GM21526 (cell line): ENCODE measurements around the gene TIMM10.

Experiments used
- ATAC-seq: cut with Tn5 transposase; IDR thresholded peaks from one replicate; pipeline ENCODE4 v1.9.1; 2021; ENCODE audit warnings: moderate library complexity; ENCODE audit not compliant: unreplicated experiment, low FRiP score

The TIMM10 gene

DNA sequence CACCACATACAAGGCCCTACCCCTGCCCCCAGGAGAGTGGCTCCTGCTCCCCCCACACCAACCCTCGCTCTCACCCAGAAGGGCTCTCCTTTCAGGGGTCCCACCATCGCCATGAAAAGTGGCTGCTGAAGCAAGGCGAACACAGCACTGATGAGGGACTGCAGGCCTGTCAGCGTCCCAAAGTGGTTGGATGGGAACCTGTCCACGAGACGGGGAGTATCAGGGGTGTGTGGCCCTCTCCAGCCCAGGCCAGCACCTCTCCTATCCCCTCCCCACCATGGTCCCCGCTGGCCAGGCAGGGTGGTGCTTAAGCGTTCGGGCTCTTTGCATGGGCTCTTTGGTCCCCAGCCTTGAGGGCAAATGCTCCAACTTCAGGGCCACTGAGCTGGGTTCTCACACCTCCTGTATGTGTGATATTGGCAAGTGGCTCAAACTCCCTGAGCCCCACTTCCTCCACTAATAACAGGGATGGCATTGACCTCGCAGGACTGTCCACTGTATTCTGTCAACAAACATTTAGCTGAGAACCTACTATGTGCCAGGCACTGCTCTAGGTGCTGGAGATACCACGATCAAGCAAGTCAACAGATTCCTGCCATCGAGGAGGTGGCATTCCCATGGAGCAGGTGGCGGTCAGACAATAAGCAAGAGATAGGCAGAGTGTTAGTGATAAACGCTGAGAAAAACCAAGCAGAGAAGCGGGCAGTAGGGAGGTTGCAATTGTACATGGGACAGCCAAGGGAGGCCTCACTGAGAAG is 43.4 kb downstream of the TIMM10 start:
- no peak for ATAC-seq

DNA sequence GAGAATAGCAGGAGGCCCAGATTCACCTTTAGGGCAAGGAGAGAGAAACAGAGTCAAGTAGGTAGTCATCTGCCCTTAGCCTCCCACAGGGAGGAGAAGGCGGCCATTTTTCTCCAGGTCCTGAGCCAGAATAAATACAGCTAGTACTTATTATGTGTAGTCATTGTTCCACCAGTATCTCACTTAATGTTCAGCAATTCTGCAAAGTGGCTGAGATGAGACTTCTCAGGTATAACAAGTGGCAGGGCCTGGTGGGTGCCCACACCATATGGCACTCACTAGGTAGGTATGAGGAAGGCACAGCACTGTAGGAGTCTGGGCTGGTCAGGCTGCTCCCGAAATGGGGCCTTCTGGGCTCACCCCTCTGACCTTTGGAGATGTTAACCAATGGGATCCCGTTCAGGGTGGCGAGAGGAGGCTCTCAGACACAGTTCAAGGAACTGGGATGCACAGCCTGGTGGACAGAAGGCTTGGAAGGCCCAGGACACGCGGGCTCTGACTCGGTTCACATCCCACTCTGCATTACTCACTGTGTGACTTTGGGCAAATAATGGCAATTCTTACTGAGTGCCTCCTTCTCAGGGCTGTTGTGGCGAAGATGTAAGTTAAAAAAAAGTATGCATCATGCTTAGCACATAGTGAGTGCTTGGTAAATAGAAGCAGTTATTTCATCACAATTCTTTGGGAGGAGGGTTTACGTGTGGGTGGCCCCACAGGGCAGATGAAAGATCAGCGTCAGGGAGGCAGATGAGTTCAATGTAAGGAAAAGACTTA is 45.1 kb downstream of the TIMM10 start:
- ATAC-seq, result no peak

DNA sequence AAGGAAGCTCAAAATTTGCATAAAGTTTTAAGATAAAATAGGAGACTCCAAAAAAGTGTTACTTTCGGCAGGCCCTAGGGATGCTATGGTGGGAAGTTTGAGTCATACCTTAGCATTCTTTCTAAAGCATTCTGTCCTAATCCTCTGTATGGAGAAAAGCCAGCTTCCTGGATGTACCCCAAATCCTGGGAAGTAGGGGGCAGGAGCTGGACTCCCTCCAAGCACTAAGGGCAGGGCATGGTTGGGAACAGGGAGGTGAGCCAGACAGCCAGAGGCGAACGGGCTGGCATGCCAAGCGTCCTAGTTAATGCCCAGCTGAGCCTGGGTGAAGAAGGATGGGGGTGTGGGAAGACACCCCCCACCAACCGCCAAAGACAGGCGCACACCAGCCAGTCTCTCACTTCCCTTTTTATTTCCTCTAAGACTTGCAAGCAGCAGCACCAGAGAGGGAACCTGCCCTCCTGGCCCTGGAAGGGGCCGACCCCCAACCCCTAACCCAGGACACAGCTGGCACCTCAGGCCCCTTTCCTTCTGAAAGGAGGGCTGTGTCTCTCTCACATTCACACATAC is 46.3 kb downstream of the TIMM10 start:
- peak; percentile 58 for ATAC-seq

DNA sequence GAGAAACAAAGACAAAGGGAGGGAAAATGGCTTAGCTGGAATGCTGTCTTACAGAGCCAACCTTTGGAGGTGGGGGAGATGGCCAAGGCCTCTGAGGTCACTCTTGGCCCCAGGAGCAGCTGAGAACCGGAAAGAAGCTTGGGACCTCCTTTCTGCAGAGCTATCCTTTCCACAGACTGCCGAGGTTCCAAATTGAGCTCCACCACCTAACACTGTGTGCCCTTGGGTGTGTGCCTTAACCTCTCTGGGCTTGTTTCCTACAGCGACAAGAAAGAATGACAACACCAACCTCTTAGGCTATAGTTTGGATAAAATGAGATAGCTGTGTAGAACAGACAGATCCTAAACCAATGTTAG is 47.0 kb downstream of the TIMM10 start:
- no peak for ATAC-seq

DNA sequence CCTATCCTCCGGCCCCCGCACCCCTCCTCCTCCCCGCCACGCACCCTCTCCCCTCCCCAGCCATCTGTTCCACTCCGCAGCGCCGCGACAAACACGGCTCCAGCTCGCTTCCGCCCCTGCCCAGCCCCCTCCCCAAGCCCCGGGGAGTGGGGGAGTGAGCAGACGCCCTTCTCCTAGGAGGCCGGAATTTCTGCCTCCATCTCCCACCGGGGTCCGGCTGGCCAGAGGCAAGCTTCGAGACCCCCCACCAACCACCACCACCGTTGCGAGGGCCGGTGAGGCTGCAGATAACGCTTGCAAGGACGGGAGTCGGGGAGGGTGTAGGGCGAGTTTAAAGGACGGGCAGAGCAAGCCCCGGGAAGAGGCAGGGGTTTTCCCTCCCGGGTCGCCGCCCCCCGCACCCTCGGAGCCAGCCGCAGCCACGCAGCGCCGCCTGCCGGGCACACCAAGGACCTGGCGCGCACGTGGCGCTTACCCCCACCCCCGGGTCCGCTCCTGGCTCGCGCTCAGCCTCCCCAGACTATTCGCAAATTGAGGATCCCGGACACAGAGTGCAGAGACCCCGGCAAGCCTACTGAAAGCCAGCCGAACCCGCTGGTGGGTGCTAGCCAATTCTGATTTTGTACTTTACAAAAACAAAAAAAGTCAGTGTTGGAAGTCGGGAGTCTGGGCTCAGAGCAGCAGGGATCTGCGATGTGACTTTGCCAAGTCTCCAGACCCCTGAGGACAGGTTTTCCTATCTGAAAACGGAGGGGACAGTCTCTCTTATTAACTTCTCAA is 47.6 kb downstream of the TIMM10 start:
- no peak for ATAC-seq

DNA sequence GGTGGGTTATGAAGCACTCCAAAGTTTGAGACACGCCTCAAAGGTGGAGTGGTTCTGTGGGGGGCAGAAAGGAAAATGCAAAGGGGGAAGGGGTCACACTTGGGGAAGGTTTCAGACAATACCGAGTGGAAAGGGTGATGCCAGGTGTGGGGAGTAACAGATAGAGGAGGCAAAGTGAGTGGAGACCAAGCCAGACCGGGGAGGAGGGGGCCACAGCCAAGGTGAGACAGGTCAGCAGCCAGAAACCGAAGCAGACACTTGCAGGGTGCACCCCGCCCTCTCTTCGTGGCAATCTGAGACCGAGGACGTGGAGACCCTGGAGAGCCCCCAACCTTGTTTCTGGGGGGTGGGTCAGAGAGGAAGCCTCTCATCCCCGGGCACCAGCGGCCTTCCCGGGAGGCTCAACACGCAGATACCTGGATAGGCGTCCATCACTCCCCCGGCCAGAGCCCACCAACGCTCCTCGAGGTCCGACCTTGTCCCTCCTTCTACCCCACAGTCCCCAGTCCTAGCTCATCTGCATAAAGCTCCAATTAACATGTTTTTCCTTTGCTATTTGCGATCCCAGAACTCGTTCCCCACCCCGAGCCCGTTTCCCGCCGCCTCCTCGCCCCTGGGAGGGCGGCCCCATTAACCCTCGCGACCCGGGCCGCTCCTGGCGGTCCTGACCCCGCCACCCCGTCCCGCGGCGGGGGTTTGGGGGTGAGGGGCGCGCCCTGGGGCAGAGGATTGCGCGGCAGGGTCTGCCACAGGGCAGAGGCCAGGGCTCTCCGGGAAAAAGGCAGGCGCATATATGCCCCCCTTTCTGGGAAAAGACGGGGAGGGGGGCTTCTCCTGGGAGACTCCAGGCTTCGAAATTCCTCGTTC is 48.4 kb downstream of the TIMM10 start:
- no peak for ATAC-seq

DNA sequence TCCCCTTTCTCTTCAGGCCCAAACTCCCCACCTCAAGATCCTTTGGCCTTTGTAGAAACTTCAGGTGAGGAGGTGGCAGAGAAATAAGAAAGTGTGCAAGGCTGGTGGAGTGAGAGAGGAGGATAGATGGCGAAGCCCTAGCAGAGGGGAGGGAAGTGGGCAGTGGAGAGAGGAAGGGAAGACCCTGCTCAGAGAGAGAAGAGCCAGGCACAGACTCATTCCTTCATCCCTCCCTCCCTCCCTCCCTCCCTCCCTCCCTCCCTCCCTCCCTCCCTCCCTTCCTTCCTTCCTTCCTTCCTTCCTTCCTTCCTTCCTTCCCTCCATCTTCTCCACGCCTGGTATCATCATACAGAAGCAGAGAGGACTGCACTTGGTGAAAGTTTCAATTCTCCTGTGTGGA is 49.2 kb downstream of the TIMM10 start:
- no peak for ATAC-seq

DNA sequence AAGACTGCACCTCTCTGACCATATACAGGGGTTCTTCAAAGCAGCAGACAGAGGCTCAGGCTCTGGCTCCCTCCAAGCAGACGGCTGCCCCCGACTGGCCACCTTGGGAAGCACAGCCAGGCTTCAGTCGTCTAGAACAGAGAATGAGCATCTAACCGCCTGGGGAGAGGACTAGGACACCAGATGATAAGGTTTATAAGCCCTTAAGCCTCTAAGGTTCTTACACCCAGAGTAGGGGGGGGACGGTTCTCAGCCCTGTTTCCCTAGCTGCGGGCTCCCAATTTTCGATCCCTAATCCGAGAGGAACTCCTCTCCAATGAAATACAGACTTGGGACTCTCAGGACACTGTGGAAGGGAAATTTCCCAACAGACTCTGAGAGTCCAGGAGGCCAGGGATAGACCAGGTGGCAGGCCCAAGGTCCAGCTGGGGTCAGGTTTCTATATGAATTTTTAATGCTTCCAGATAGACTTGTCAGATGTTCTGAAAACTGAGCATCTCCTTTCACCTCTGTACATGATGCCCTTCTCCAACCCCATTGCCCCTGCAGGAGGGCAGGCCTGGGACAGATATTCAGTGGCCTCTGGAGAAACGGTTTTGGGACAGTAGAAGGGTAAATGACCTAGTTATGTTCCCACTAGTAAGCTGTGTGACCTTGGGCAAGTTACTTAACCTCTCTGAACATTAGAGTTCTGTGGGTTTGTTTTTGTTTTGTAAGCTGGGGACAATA is 50.0 kb downstream of the TIMM10 start:
- ATAC-seq, result peak; percentile 36

DNA sequence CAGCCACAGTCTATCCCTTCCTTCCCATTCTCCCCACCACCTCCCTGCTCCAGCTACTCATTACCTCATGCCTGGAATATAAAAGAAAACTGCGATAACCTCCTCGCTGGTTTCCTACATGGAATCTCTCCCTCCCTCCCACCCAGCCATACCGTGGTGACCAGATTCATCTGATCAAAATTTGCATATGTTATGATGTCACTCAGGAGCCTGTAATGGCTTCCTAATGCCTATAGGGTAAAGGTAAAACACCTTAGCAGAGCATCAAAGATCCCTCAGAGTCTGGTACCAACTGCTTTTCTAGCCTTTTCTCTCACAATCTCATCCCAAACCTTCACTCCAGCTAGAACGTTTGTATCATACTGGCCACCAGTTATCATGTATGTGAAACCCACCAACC is 50.6 kb downstream of the TIMM10 start:
- ATAC-seq, result no peak

DNA sequence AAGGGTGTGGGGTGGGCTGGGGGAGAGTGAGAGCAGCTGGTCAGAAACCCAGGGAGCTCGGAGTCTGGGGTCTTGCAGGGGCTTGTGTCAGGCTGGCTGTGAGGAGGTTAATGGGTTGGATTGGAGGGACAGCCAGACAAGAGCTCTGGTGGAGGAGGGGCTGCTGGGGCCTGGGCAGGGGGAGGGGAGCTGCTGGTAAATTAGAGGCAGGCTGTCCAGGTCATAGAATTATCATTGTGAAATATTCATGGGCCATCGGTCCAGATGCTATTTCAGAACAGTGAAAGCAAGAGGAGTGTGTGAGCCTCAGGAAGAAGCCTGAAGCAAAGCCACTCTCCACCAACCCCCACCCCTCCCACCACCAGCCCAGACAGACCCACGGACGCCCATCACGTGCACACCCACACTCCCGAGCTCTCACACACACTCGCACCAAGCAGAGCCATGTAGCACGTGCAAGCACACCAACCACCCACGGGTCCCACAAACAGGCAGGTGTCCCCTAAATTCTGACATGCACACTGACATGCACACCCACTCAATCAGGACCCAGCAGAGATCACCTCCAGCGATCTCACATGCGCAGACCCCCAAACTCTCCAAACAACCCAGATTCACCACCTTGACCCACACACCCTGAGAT is 51.4 kb downstream of the TIMM10 start:
- ATAC-seq, result no peak
